Stimulated activated CD8-positive, alpha-beta memory T cell treated with anti-CD3 and anti-CD28 coated beads, Interleukin-15, amount 100 ng/mL, for 48 hours (primary cell): ENCODE results near the gene CST6.

Experiments used
- DNase-seq, 2 donors: peaks; one replicate each; pipeline ENCODE4 v3.0.0-alpha.2; 2020; ENCODE audit warnings: low read depth in 2 of 2

CST6 gene

DNA sequence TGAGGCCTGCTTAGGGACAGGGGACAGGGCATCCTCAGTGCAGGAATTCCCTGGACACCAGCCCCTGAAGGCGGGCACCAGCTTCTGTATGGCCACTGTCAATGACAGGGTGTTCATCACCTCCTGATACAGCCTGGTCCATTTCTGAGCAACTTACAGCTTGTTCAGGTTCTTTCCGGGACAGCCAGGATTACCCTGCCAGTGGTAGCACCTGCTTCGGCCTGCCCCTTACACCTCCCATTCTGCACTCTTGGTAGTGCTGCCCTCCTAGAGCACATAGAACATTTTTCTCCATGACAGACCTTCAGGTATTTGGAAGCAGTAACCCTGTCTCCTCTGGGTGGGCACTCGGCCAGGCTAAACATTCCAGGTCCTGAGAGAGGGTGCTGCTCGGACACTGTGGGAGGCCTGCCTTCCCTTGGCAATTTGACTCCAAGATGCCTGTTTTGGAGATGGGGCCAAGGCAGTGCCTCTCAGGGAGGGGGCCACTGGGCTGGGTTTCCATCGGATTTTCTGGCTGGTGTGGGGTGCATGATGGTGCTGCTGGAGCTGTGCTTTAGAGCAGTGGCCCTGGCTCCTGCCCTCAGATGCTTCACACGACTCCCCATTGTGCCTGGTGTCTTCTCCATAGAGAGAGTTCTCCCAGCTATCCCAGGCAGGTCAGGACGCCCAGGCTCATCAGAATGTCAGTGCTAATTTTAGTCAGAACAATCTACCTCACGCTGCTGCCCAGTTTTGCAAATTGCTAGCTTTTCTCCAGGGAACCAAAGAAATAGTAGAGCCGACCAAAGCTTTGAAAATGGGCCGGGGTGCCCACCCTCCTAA, 35.9 kb downstream of the CST6 start:
- no peak for DNase-seq

- no peak for DNase-seq
These were observed 36.9 kb downstream of the CST6 start, which contains the start of gene GAL3ST3 for GRCh38 chr11:66048547-66049323. Gene GAL3ST3, minus strand, starts transcription at chr11:66049161. Its CDS starts 3,746 bp downstream, at chr11:66045415.

DNA sequence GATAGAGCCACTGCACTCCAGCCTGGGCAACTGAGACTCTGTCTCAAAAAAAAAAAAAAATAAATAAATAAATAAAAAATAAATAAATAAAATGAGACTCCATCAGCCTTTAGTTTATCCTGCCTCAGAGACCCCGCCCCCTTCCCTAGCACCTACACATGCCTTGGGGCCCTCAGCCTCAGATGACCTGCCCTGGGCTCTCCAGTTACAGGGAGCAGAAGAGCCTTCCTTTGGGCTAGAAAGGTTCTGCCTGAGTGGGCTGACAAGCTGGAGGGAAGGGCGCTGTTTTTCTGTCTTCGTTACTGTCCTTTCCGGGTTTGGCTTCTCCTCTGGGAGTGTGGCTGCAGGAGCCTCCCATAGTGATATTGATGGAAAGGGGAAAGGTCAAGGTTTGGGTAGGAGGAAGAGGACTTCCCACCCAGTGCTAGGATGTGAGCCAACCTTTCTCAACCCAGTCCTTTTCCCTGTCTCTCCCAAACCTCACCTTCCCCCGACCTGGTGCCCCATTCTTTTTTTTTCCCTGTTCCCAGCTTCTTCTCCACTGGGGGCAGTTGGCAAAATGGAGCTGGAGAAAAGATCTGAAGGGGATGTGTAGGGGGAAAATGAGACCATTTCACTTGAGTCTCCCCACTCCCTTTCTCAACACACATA, 38.9 kb downstream of the CST6 start:
- DNase-seq: no peak

DNA sequence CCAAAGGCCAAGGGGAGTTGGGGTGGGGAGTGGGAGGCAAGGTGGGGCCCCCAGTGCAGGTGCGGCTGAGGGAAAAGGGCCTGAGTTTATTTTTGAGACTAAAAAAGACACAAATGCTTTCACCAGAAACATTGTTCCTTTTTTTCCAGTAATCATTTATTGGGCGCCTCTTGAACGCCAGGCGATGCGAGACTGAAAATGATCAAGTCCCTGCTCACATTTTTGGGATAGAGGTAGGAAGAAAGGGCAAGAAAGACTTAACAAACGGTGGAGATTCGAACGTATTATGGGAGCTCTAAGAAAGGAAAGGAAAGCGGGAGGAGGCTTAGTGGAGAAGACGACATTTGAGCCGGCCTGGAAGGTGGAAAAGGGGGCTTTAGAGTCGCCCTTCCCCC, 39.6 kb downstream of the CST6 start:
- DNase-seq: no peak

GRCh38 chr11:66051766-66052663, 40.2 kb downstream of the CST6 start, which contains the start of gene SF3B2:
Gene SF3B2, plus strand, starts transcription at chr11:66052364. Its CDS starts 21 bp downstream, at chr11:66052385.
- DNase-seq: peak; percentile 97 to 98

- DNase-seq: no peak
These were observed 40.8 kb downstream of the CST6 start for GRCh38 chr11:66052664-66052982.

GRCh38 chr11:66055021-66055420, 43.2 kb downstream of the CST6 start:
- DNase-seq: no peak

DNA sequence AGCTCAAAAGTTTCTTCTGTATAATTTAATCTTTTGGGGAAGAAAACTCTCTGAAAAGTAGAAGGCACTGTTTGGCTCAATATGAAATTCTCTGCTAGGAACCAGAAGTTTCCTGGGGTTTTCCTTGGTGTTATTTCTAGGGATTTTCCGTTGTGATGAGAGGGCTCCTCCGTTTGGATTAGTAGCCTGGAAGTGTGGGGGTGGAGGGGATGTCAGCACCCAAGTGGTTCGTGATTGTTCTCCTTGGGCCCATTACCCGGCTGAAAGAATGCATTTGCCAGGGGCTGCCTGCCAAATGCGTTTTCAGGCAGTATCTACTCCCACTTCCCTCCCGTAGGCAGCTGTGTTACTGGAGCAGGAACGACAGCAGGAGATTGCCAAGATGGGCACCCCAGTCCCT, 44.7 kb downstream of the CST6 start:
- no peak for DNase-seq

DNA sequence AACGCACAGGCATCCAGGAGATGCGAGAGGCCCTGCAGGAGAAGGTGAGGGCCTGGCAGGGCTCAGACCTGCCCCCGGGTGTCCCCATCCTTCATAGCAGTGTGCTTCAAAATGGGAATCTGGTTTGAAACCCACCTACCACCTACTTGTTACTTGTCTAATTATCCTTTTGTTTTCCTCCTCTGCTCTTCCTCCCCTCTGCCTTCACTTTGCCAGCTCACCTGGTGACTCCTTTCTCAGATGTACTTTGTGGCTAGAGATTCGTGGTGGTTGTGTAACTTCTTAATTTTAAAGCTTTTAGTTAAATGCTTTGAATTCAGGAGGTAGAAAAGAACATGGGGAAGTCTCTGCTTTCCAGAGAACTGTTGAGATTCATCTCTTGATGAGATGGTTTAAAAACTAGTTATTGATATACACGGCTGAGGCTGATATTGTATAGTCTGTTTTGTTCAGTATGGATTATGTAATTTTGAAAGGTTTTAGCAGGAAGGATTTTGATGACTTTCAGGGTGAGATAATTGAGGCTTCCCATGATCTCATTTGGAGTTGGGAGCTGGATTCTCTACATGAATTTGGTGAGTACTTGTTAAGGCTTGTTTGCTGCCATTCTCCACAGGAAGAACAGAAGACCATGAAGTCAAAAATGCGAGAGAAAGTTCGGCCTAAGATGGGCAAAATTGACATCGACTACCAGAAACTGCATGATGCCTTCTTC, 48.3 kb downstream of the CST6 start:
- DNase-seq: no peak

- no peak for DNase-seq
These were observed 49.5 kb downstream of the CST6 start for GRCh38 chr11:66061268-66061667.

GRCh38 chr11:66062408-66062807, 50.6 kb downstream of the CST6 start:
- DNase-seq: no peak
